Large intestine (tissue), 1 donor: ENCODE data around the gene TMPRSS6. TPM values are rescaled to one million over a fixed set of nuclear protein-coding genes. Genes with fewer than 3 reads are reported as not detected.

Experiments
- polyA plus RNA-seq: library from polyadenylated mRNA; unstranded; fragments of 120-200 nt; gene quantifications from one replicate; pipeline ENCODE4 v1.2.1, GENCODE V29; 2013

The TMPRSS6 gene
- polyA plus RNA-seq, 1 donor = 3.8 TPM

Other genes with a start within 250 kb of the TMPRSS6 start
- 9.2 TPM for gene NCF4, start 248.7 kb downstream of the TMPRSS6 start, polyA plus RNA-seq
- 2.2 TPM for gene CSF2RB, start 196.1 kb downstream of the TMPRSS6 start, polyA plus RNA-seq
- gene TST, start 90.3 kb downstream of the TMPRSS6 start, polyA plus RNA-seq = 87.6 TPM
- 134 TPM for gene MPST, start 90.0 kb downstream of the TMPRSS6 start, polyA plus RNA-seq
- 14.1 TPM for gene KCTD17, start 58.0 kb downstream of the TMPRSS6 start, polyA plus RNA-seq
- 7.2 TPM for gene IL2RB, start 40.2 kb upstream of the TMPRSS6 start, polyA plus RNA-seq
- gene C1QTNF6, start 78.5 kb upstream of the TMPRSS6 start, polyA plus RNA-seq = 18.6 TPM
- gene SSTR3, start 102.8 kb upstream of the TMPRSS6 start, polyA plus RNA-seq = 0.54 TPM
- gene RAC2, start 134.6 kb upstream of the TMPRSS6 start, polyA plus RNA-seq = 22.6 TPM
- 4.3 TPM for gene CYTH4, start 172.8 kb upstream of the TMPRSS6 start, polyA plus RNA-seq